Keratinocyte (primary cell): ENCODE results near the gene NEUROD1. TPM values are rescaled to one million over a fixed set of nuclear protein-coding genes. Genes with fewer than 3 reads are reported as not detected.
A peak's percentile ranks its signal among the peaks of the same experiment; 100 is the strongest.

Source experiments
- DNase-seq: peaks from one replicate; pipeline ENCODE4 v3.0.0-alpha.2; 2011; ENCODE audit warnings: low read depth, missing footprints, low spot score
- FAIRE-seq: peaks from 2 replicates; lab custom pipeline; 2011; peaks lifted over from hg19 to GRCh38; lab: Jason Lieb, UNC
- H2AFZ ChIP-seq: 2 replicates; pipeline ENCODE4 v1.6.0; 2012; ENCODE audit warnings: low read length, control low read depth, inconsistent platforms; ENCODE audit not compliant: control insufficient read depth
- H3K27ac ChIP-seq: 2 replicates; pipeline ENCODE4 v1.5.1; 2011; ENCODE audit warnings: low read length; ENCODE audit not compliant: control insufficient read depth, insufficient read depth
- H3K27me3 ChIP-seq: 3 replicates; pipeline ENCODE4 v1.6.0; 2011; ENCODE audit warnings: low read length; ENCODE audit not compliant: control insufficient read depth, insufficient read depth; ENCODE audit errors: extremely low read depth
- H3K36me3 ChIP-seq, 2 experiments: 2 replicates in 1 of 2; 3 replicates in 1 of 2; pipeline ENCODE4 v1.5.1; 2011; ENCODE audit warnings: low read length in 2 of 2, mild to moderate bottlenecking in 1 of 2; ENCODE audit not compliant: control insufficient read depth in 2 of 2, insufficient read depth in 2 of 2; ENCODE audit errors: extremely low read depth in 1 of 2
- H3K4me1 ChIP-seq: 3 replicates; pipeline ENCODE4 v1.5.1; 2011; ENCODE audit warnings: low read length; ENCODE audit not compliant: control insufficient read depth, insufficient read depth; ENCODE audit errors: extremely low read depth
- H3K4me2 ChIP-seq: 3 replicates; pipeline ENCODE4 v1.6.0; 2011; ENCODE audit warnings: low read depth, low read length; ENCODE audit not compliant: control insufficient read depth, insufficient read depth; ENCODE audit errors: extremely low read depth
- H3K4me3 ChIP-seq, 3 experiments: fragments of 200-600 bp in 1 of 3; sonication (generic) in 1 of 3; 2 replicates in 2 of 3; 3 replicates in 1 of 3; pipeline ENCODE4 v1.5.1; 2011 to 2016; ENCODE audit warnings: low read length in 3 of 3, mild to moderate bottlenecking in 3 of 3, control low read depth in 2 of 3, inconsistent platforms in 1 of 3, low read depth in 1 of 3, mixed read lengths in 1 of 3, mixed run types in 1 of 3, moderate library complexity in 1 of 3; ENCODE audit not compliant: control insufficient read depth in 2 of 3, insufficient read depth in 2 of 3; ENCODE audit errors: extremely low read depth in 1 of 3
- H3K79me2 ChIP-seq: 2 replicates; pipeline ENCODE4 v1.6.0; 2012; ENCODE audit warnings: low read length; ENCODE audit not compliant: control insufficient read depth, insufficient read depth
- H3K9ac ChIP-seq: 3 replicates; pipeline ENCODE4 v1.6.0; 2011; ENCODE audit warnings: low read length; ENCODE audit not compliant: control insufficient read depth, insufficient read depth; ENCODE audit errors: extremely low read depth
- H3K9me1 ChIP-seq: 3 replicates; pipeline ENCODE4 v1.6.0; 2011; ENCODE audit warnings: low read length; ENCODE audit not compliant: control insufficient read depth, insufficient read depth; ENCODE audit errors: extremely low read depth
- H3K9me3 ChIP-seq: 2 replicates; pipeline ENCODE4 v1.5.1; 2012; ENCODE audit warnings: low read depth, low read length; ENCODE audit not compliant: control insufficient read depth
- H4K20me1 ChIP-seq: 3 replicates; pipeline ENCODE4 v1.6.0; 2011; ENCODE audit warnings: low read length; ENCODE audit not compliant: control insufficient read depth, insufficient read depth; ENCODE audit errors: extremely low read depth
- CTCF ChIP-seq, 3 experiments: IDR thresholded peaks in 1 of 3; conservative IDR thresholded peaks in 1 of 3; optimal IDR thresholded peaks in 1 of 3; 2 replicates in 2 of 3; 3 replicates in 1 of 3; pipeline versions ENCODE3 to v1.5.1; 2011; ENCODE audit warnings: low read length in 3 of 3, mild to moderate bottlenecking in 3 of 3, moderate library complexity in 2 of 3, control low read depth in 1 of 3, inconsistent platforms in 1 of 3; ENCODE audit not compliant: insufficient read depth in 2 of 3; ENCODE audit errors: extremely low read depth in 1 of 3
- EZH2 ChIP-seq: IDR thresholded peaks from one replicate; pipeline ENCODE4 v1.6.1; 2012; ENCODE audit warnings: inconsistent platforms, mild to moderate bottlenecking, low read length, moderate library complexity
- dilution Hi-C: fragments of 300-500 bp; cut with MboI; formaldehyde crosslinking; loops from one replicate; pipeline ENCODE4 v1.7.0; 2020; ENCODE audit warnings: low sequenced_read_pairs; ENCODE audit not compliant: extremely low pct_ligation_motif_present
- polyA plus RNA-seq, 5 experiments: library from polyadenylated mRNA; depleted of rRNA in 3 of 5; stranded (reverse) in 3 of 5; stranded (forward) in 1 of 5; unstranded in 1 of 5; fragments of >200 nt; gene quantifications; 1 replicate in 1 of 5; 2 replicates in 3 of 5; 3 replicates in 1 of 5; pipeline versions ENCODE4 v1.2.1 to v1.2.3, GENCODE V29; 2011 to 2012; ENCODE audit warnings: missing spikeins in 2 of 5, low read depth in 1 of 5, low replicate concordance in 1 of 5

Gene NEUROD1
- polyA plus RNA-seq, 1 donor (not counting 4 experiments of a cell fraction or from before 2014, with no cell fraction given), result not detected

GRCh38 chr2:181656450-181657291, 23.6 kb downstream of the NEUROD1 start, which contains the start of gene CERKL:
Gene CERKL, minus strand, starts transcription at chr2:181657105. Its CDS starts 99 bp downstream, at chr2:181657006.
- Histone ChIP-seq H3K27ac (no peak within 1 kb of the TSS), H3K27me3 (peaks cover 28% of the 10 kb centered on the region), H3K4me2 (peak within 1 kb of the TSS; percentile 78), H3K36me3 (no peaks in the 10 kb centered on the region), H4K20me1 (no peaks in the 10 kb centered on the region), H3K4me1 (no peaks in the 10 kb centered on the region), H3K79me2 (no peaks in the 10 kb centered on the region), H2AFZ (peak within 1 kb of the TSS; percentile 73), H3K9ac (no peak within 1 kb of the TSS), H3K4me3 (peak within 1 kb of the TSS; percentile 42 to 61 (median 58)), H3K9me1 (no peaks in the 10 kb centered on the region), H3K9me3 (no peaks in the 10 kb centered on the region)
- TF ChIP-seq CTCF (optimal IDR thresholded peaks at IDR 0.05 in 1 of 3, IDR thresholded peaks at IDR 0.05 in 1 of 3, conservative IDR thresholded peaks at IDR 0.05 in 1 of 3; ENCODE audit: extremely low read depth in 1 of 3, insufficient read depth in 2 of 3, low read length in 3 of 3), result no peak
- TF ChIP-seq EZH2, result peak; percentile 44
- dilution Hi-C loops, result no loop called here
- FAIRE-seq, result no peak
- DNase-seq, result no peak

GRCh38 chr2:181655519-181655918, 24.8 kb downstream of the NEUROD1 start:
- Histone ChIP-seq H3K36me3 (no peaks in the 10 kb centered on the region), H3K27ac (no peak overlapping the region), H3K4me1 (no peaks in the 10 kb centered on the region), H2AFZ (no peak overlapping the region), H3K4me3 (no peak overlapping the region), H3K9me3 (no peaks in the 10 kb centered on the region), H3K9me1 (no peaks in the 10 kb centered on the region), H4K20me1 (no peaks in the 10 kb centered on the region), H3K9ac (no peak overlapping the region), H3K4me2 (no peak overlapping the region), H3K27me3 (peaks cover 28% of the 10 kb centered on the region), H3K79me2 (no peaks in the 10 kb centered on the region)
- dilution Hi-C loops, result no loop called here
- DNase-seq (no peak), FAIRE-seq (no peak)
- TF ChIP-seq EZH2 (no peak), CTCF (optimal IDR thresholded peaks at IDR 0.05 in 1 of 3, IDR thresholded peaks at IDR 0.05 in 1 of 3, conservative IDR thresholded peaks at IDR 0.05 in 1 of 3; ENCODE audit: extremely low read depth in 1 of 3, insufficient read depth in 2 of 3, low read length in 3 of 3) (no peak)
